ENCODE measurements around the gene NPR2.

NPR2 gene

DNA sequence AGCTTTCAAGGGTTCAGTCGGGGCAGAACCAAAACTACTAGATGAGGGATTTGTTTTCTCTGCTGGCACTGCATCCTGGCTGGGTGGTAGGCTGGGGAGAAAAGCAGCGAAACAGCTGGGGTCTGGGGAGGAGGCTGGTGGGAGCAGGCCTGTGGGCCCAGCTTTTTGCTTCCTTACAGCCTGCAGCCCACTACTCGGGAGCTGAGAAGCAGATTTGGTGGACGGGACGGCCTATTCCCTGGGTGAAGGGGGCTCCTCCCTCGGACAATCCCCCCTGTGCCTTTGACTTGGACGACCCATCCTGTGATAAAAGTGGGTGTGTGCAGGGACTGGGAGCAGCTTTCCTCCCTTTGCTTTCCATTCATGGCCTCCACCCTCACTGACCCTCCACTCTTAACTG lies 9.1 kb downstream of the NPR2 start:
- Histone ChIP-seq H3K4me3 (ENCODE audit: low read length) (no peak overlapping the region), H3K9ac (ENCODE audit: low read depth, low read length) (no peak overlapping the region), H3K27ac (ENCODE audit: low read depth, low read length) (no peak overlapping the region), H3K4me1 (ENCODE audit: insufficient read depth, low read length) (no peaks in the 10 kb centered on the region), H3K9me3 (ENCODE audit: insufficient read depth, low read depth, low read length) (no peaks in the 10 kb centered on the region), H3K27me3 (ENCODE audit: insufficient read depth, low read length) (no peaks in the 10 kb centered on the region), H3K36me3 (ENCODE audit: insufficient read depth, low read length) (peaks cover 19% of the 10 kb centered on the region)
- 91% methylated on average over 7 of the region's 7 CpGs for WGBS

- Histone ChIP-seq H3K36me3 (ENCODE audit: insufficient read depth, low read length) (peaks cover 28% of the 10 kb centered on the region), H3K9ac (ENCODE audit: low read depth, low read length) (no peak overlapping the region), H3K9me3 (ENCODE audit: insufficient read depth, low read depth, low read length) (no peaks in the 10 kb centered on the region), H3K4me3 (ENCODE audit: low read length) (no peak overlapping the region), H3K4me1 (ENCODE audit: insufficient read depth, low read length) (no peaks in the 10 kb centered on the region), H3K27ac (ENCODE audit: low read depth, low read length) (no peak overlapping the region), H3K27me3 (ENCODE audit: insufficient read depth, low read length) (no peaks in the 10 kb centered on the region)
- WGBS = 94% methylated on average over 13 of the region's 13 CpGs
Observed at GRCh38 chr9:35801328-35802128, 10.1 kb downstream of the NPR2 start.

DNA sequence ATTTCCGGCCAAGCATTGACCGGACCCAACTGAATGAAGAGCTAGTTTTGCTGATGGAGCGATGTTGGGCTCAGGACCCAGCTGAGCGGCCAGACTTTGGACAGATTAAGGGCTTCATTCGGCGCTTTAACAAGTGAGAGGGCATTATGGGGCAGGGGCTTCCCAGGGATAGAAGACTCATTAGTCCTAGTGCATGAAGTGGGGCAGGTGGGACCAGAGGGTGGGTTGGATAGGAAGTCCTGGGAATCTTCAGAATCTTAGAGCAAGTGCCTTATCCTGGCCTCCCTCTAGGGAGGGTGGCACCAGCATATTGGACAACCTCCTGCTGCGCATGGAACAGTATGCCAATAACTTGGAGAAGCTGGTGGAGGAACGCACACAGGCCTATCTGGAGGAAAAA lies 14.7 kb downstream of the NPR2 start:
- WGBS = 94% methylated on average over 8 of the region's 8 CpGs
- Histone ChIP-seq H3K9me3 (ENCODE audit: insufficient read depth, low read depth, low read length) (no peaks in the 10 kb centered on the region), H3K4me3 (ENCODE audit: low read length) (no peak overlapping the region), H3K36me3 (ENCODE audit: insufficient read depth, low read length) (peaks cover 52% of the 10 kb centered on the region), H3K9ac (ENCODE audit: low read depth, low read length) (no peak overlapping the region), H3K4me1 (ENCODE audit: insufficient read depth, low read length) (no peaks in the 10 kb centered on the region), H3K27me3 (ENCODE audit: insufficient read depth, low read length) (no peaks in the 10 kb centered on the region), H3K27ac (ENCODE audit: low read depth, low read length) (no peak overlapping the region)

GRCh38 chr9:35808433-35808832 lies 17.0 kb downstream of the NPR2 start:
- Histone ChIP-seq H3K4me3 (ENCODE audit: low read length) (no peak overlapping the region), H3K4me1 (ENCODE audit: insufficient read depth, low read length) (0 out of 2 replicates have a peak, but pooled peaks cover 5% of the 10 kb centered on the region), H3K9ac (ENCODE audit: low read depth, low read length) (no peak overlapping the region), H3K36me3 (ENCODE audit: insufficient read depth, low read length) (peaks cover 43% of the 10 kb centered on the region), H3K27ac (ENCODE audit: low read depth, low read length) (no peak overlapping the region), H3K9me3 (ENCODE audit: insufficient read depth, low read depth, low read length) (no peaks in the 10 kb centered on the region), H3K27me3 (ENCODE audit: insufficient read depth, low read length) (0 out of 2 replicates have a peak, but pooled peaks cover 3% of the 10 kb centered on the region)
- WGBS = 96% methylated on average over 9 of the region's 9 CpGs

DNA sequence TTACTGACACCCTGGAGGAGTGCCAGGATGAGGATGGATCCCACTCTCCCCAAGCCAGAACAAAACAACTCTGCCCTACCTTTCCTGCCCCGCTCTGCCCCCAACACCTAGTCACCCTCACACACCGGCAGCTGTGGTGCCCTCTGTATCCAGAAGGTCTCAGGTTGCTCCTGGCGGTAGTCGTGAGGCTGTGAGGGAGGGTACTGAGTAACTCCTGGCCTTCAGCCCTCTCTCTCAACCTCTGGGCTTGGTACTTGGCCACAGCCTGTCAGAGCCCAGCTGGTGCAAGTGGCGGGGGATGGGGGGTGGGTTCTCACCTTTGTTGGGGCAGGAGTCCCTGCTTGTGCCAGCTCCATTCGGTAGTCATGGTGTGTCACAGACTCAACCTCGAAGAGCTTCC lies 18.7 kb downstream of the NPR2 start:
- H3K9ac ChIP-seq (ENCODE audit: low read depth, low read length) = no peak overlapping the region
- H3K27ac ChIP-seq (ENCODE audit: low read depth, low read length) = no peak overlapping the region
- no peaks in the 10 kb centered on the region for H3K9me3 ChIP-seq (ENCODE audit: insufficient read depth, low read depth, low read length)
- H3K27me3 ChIP-seq (ENCODE audit: insufficient read depth, low read length) = 0 out of 2 replicates have a peak, but pooled peaks cover 3% of the 10 kb centered on the region
- H3K4me1 ChIP-seq (ENCODE audit: insufficient read depth, low read length) = peaks cover 13% of the 10 kb centered on the region
- H3K4me3 ChIP-seq (ENCODE audit: low read length) = no peak overlapping the region
- 94% methylated on average over 7 of the region's 7 CpGs for WGBS
- peaks cover 37% of the 10 kb centered on the region for H3K36me3 ChIP-seq (ENCODE audit: insufficient read depth, low read length)

- Histone ChIP-seq H3K4me3 (ENCODE audit: low read length) (peak overlapping the region; percentile 55), H3K9ac (ENCODE audit: low read depth, low read length) (no peak overlapping the region), H3K36me3 (ENCODE audit: insufficient read depth, low read length) (peaks cover 25% of the 10 kb centered on the region), H3K27ac (ENCODE audit: low read depth, low read length) (no peak overlapping the region), H3K9me3 (ENCODE audit: insufficient read depth, low read depth, low read length) (no peaks in the 10 kb centered on the region), H3K27me3 (ENCODE audit: insufficient read depth, low read length) (0 out of 2 replicates have a peak, but pooled peaks cover 3% of the 10 kb centered on the region), H3K4me1 (ENCODE audit: insufficient read depth, low read length) (peaks cover 15% of the 10 kb centered on the region)
- 38% methylated on average over 12 of the region's 12 CpGs for WGBS
Observed at GRCh38 chr9:35811381-35812024, 20.1 kb downstream of the NPR2 start.

DNA sequence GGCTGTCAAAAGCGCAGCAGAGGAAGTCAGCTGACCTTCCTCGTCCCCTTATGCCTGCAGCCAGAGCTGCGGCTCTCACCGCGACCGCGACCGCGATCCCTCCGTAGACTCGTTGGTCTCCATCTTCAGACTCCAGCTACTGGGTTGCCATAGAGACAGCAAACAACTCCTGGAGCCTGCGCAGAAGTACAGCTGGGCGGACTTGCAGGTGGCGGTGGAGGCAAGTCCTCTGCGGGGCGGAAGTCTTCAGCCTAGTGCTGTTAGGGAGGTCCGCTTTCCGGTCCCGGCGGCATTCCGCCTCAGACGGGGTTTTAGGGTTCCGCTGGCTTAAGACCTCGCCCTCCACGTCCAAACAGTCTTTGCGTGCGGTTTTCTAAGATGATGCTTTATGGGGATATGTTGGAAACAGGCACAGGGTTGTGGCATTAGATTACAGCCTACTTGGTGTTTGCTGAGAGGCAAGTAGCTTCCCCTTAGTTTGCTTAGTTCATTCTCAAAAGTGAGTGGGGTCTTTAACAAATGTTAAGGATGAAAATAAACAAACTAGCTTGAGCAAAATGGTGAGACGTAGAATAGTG lies 20.7 kb downstream of the NPR2 start, which contains the start of gene SPAG8:
Gene SPAG8, minus strand, starts transcription at position 238 of the 578 bp plus-strand sequence. Its CDS starts 115 bp downstream, at position 123.
- Histone ChIP-seq H3K9ac (ENCODE audit: low read depth, low read length) (peak within 1 kb of the TSS; percentile 27; the same call in 1 of the 2 replicates), H3K9me3 (ENCODE audit: insufficient read depth, low read depth, low read length) (no peaks in the 10 kb centered on the region), H3K4me3 (ENCODE audit: low read length) (peak within 1 kb of the TSS; percentile 55), H3K4me1 (ENCODE audit: insufficient read depth, low read length) (peaks cover 15% of the 10 kb centered on the region), H3K27ac (ENCODE audit: low read depth, low read length) (no peak within 1 kb of the TSS), H3K36me3 (ENCODE audit: insufficient read depth, low read length) (peaks cover 22% of the 10 kb centered on the region), H3K27me3 (ENCODE audit: insufficient read depth, low read length) (0 out of 2 replicates have a peak, but pooled peaks cover 3% of the 10 kb centered on the region)
- 1% methylated on average over 27 of the region's 28 CpGs for WGBS

DNA sequence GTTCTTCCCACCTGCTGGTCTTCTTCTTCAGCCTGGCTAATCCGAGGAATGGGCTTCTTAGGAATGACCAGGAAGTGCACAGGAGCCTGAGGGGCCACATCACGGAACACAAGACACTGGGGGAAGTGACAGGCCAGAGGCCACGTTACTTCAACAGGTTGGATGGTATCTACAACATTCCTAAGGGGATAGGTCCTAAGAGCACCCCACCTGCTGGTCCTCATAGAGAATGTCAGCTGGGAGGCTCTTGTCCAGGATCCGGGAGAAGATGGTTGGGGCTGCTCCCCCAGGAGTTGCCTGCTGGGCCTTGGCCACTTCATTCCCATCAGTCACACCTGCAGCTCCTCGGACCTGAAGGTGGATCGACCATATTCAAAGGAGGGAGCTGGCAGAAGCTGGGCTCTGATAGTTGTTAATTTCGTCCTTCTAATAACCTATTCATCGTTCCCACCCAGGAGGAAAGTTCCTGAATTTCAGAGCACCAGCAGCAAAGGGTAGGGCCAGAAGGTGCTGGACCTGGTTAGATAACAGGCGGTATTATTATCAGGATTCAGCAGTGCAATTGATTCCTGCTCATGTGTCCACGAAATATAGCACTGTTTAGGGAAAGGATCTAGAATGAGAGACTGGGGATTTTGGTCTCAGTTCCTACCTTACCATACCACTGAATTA lies 22.2 kb downstream of the NPR2 start:
- WGBS = 82% methylated on average over 10 of the region's 10 CpGs
- 0 out of 2 replicates have a peak, but pooled peaks cover 3% of the 10 kb centered on the region for H3K27me3 ChIP-seq (ENCODE audit: insufficient read depth, low read length)
- peaks cover 10% of the 10 kb centered on the region for H3K36me3 ChIP-seq (ENCODE audit: insufficient read depth, low read length)
- no peaks in the 10 kb centered on the region for H3K9me3 ChIP-seq (ENCODE audit: insufficient read depth, low read depth, low read length)
- peak overlapping the region; percentile 97; the same call in 1 of the 2 replicates for H3K27ac ChIP-seq (ENCODE audit: low read depth, low read length)
- H3K4me1 ChIP-seq (ENCODE audit: insufficient read depth, low read length) = peaks cover 15% of the 10 kb centered on the region
- peak overlapping the region; percentile 72 for H3K4me3 ChIP-seq (ENCODE audit: low read length)
- no peak overlapping the region; the same call in 1 of the 2 replicates for H3K9ac ChIP-seq (ENCODE audit: low read depth, low read length)

- Histone ChIP-seq H3K9me3 (ENCODE audit: insufficient read depth, low read depth, low read length) (no peaks in the 10 kb centered on the region), H3K9ac (ENCODE audit: low read depth, low read length) (peak overlapping the region; percentile 90), H3K27me3 (ENCODE audit: insufficient read depth, low read length) (0 out of 2 replicates have a peak, but pooled peaks cover 3% of the 10 kb centered on the region), H3K36me3 (ENCODE audit: insufficient read depth, low read length) (peaks cover 3% of the 10 kb centered on the region), H3K4me1 (ENCODE audit: insufficient read depth, low read length) (peaks cover 15% of the 10 kb centered on the region), H3K4me3 (ENCODE audit: low read length) (peak overlapping the region; percentile 72), H3K27ac (ENCODE audit: low read depth, low read length) (peak overlapping the region; percentile 97)
- 11% methylated on average over 29 of the region's 29 CpGs for WGBS
Observed at GRCh38 chr9:35814106-35814840, 22.9 kb downstream of the NPR2 start.

GRCh38 chr9:35814841-35815543 lies 23.6 kb downstream of the NPR2 start, which contains the start of gene HINT2:
TSS of gene HINT2 (minus strand) at chr9:35815042. CDS start at chr9:35814979, 63 bp downstream.
- H3K27me3 ChIP-seq (ENCODE audit: insufficient read depth, low read length) = 0 out of 2 replicates have a peak, but pooled peaks cover 3% of the 10 kb centered on the region
- H3K36me3 ChIP-seq (ENCODE audit: insufficient read depth, low read length) = no peaks in the 10 kb centered on the region
- H3K27ac ChIP-seq (ENCODE audit: low read depth, low read length) = peak within 1 kb of the TSS; percentile 97
- H3K9ac ChIP-seq (ENCODE audit: low read depth, low read length) = peak within 1 kb of the TSS; percentile 90
- H3K9me3 ChIP-seq (ENCODE audit: insufficient read depth, low read depth, low read length) = no peaks in the 10 kb centered on the region
- whole genome bisulfite sequencing = under 1% methylated on average over 52 of the region's 52 CpGs
- H3K4me3 ChIP-seq (ENCODE audit: low read length) = peak within 1 kb of the TSS; percentile 72
- peaks cover 15% of the 10 kb centered on the region for H3K4me1 ChIP-seq (ENCODE audit: insufficient read depth, low read length)

Measured in HUES64 (cell line).